Body of pancreas (tissue), 4 donors: ENCODE data around the gene VASH1. TPM values are rescaled to one million over a fixed set of nuclear protein-coding genes. Genes with fewer than 3 reads are reported as not detected.

Experiments used
- ATAC-seq: fragments of 150-250 bp; one replicate; pipeline ENCODE4 v1.9.1; 2016
- DNase-seq, 4 donors: peaks; one replicate each; pipeline ENCODE4 v3.0.0-alpha.2; 2019
- H3K27ac ChIP-seq, 4 donors: fragments of 200-600 bp; sonication (generic); 1 replicate in 3 of 4; 2 replicates in 1 of 4; pipeline versions ENCODE4 v1.5.1 to v1.6.1; 2016 to 2019; ENCODE audit warnings: mild to moderate bottlenecking in 1 of 4, mixed read lengths in 1 of 4, moderate library complexity in 1 of 4
- H3K27me3 ChIP-seq, 2 donors: fragments of 200-600 bp; sonication (generic); one replicate each; pipeline ENCODE4 v1.6.0; 2016; ENCODE audit warnings: mild to moderate bottlenecking in 1 of 2
- H3K36me3 ChIP-seq, 2 donors: fragments of 200-600 bp; sonication (generic); replicated peaks in 1 of 2; 2 replicates each; pipeline ENCODE4 v1.5.1; 2016; ENCODE audit warnings: low read depth in 2 of 2; ENCODE audit not compliant: insufficient read depth in 1 of 2
- H3K4me1 ChIP-seq: fragments of 200-600 bp; sonication (generic); one replicate; pipeline ENCODE4 v1.6.0; 2016
- H3K4me3 ChIP-seq, 2 donors: fragments of 200-600 bp; sonication (generic); 1 replicate in 1 of 2; 2 replicates in 1 of 2; pipeline ENCODE4 v1.5.1; 2016 to 2019
- H3K9me3 ChIP-seq, 3 donors: fragments of 200-600 bp; sonication (generic); 1 replicate in 2 of 3; 2 replicates in 1 of 3; pipeline ENCODE4 v1.5.1; 2016
- CTCF ChIP-seq, 7 experiments: fragments of 450-650 bp in 4 of 7; fragments of 200-600 bp in 3 of 7; sonication (generic) in 3 of 7; IDR thresholded peaks; one replicate each; pipeline ENCODE4 v1.5.1; 2016 to 2019; ENCODE audit warnings: antibody characterized with exemption in 7 of 7
- POLR2A ChIP-seq, 3 donors: fragments of 450-650 bp; IDR thresholded peaks; one replicate each; pipeline ENCODE4 v1.6.1; 2016; ENCODE audit warnings: antibody characterized with exemption in 3 of 3, mild to moderate bottlenecking in 2 of 3
- WGBS, 2 donors: methylation state at CpG; one replicate each; pipeline ENCODE4 v1.1.5; 2017; 5-methylcytosine and 5-hydroxymethylcytosine counted together
- intact Hi-C: fragments of 100-400 bp; cut with DNase I; formaldehyde crosslinking; loops from one replicate; pipeline ENCODE4 v1.15.1; 2023
- total RNA-seq, 2 donors: library from RNA; depleted of rRNA; stranded (reverse); fragments of >200 nt; gene quantifications; one replicate each; pipeline ENCODE4 v1.1.0, GENCODE V29; 2016

The VASH1 gene
- total RNA-seq, 2 donors from 2014 or later, result 3.1 to 5.9 TPM

- DNase-seq, result no peak
- no peaks in the 10 kb centered on the region for H3K4me1 ChIP-seq
- no peak overlapping the region for H3K4me3 ChIP-seq
- no peaks in the 10 kb centered on the region for H3K9me3 ChIP-seq
- H3K27me3 ChIP-seq, result no peaks in the 10 kb centered on the region
- no peak for ATAC-seq
- TF ChIP-seq CTCF (IDR thresholded peaks at IDR 0.05) (no peak), POLR2A (IDR thresholded peaks at IDR 0.05) (no peak)
- intact Hi-C loops, result no loop called here
- no peak overlapping the region for H3K27ac ChIP-seq
- H3K36me3 ChIP-seq, result no peaks in the 10 kb centered on the region
- 74 to 75% methylated on average over 7 of the region's 7 CpGs for WGBS, 2 donors
Measured at GRCh38 chr14:76753541-76754198, 7.6 kb upstream of the VASH1 start.

- Histone ChIP-seq H3K4me3 (no peak overlapping the region), H3K9me3 (no peaks in the 10 kb centered on the region), H3K27me3 (no peaks in the 10 kb centered on the region), H3K27ac (no peak overlapping the region), H3K36me3 (no peaks in the 10 kb centered on the region), H3K4me1 (no peaks in the 10 kb centered on the region)
- DNase-seq (no peak), ATAC-seq (no peak)
- WGBS, 2 donors, result 64 to 71% methylated on average over 7 of the region's 7 CpGs
- intact Hi-C loops, result no loop called here
- no peak for TF ChIP-seq CTCF (IDR thresholded peaks at IDR 0.05)
- no peak for TF ChIP-seq POLR2A (IDR thresholded peaks at IDR 0.05)
Measured at GRCh38 chr14:76754586-76754985, 6.7 kb upstream of the VASH1 start.

GRCh38 chr14:76755610-76756370 is 5.5 kb upstream of the VASH1 start:
- WGBS, 2 donors, result 58 to 82% methylated on average over 7 to 9 of the region's 9 CpGs

GRCh38 chr14:76756371-76756750 is 4.9 kb upstream of the VASH1 start:
- no peaks in the 10 kb centered on the region for H3K36me3 ChIP-seq
- H3K4me1 ChIP-seq, result peaks cover 7% of the 10 kb centered on the region
- no peaks in the 10 kb centered on the region for H3K27me3 ChIP-seq
- H3K9me3 ChIP-seq, result no peaks in the 10 kb centered on the region
- TF ChIP-seq CTCF (IDR thresholded peaks at IDR 0.05) (no peak), POLR2A (IDR thresholded peaks at IDR 0.05) (no peak)
- H3K4me3 ChIP-seq, result no peak overlapping the region
- DNase-seq (no peak), ATAC-seq (no peak)
- intact Hi-C loops, result no loop called here
- H3K27ac ChIP-seq, result no peak overlapping the region
- WGBS, 2 donors, result 65 to 71% methylated on average over 5 to 6 of the region's 6 CpGs

More at GRCh38 chr14:76755610-76756370, 5.5 kb upstream of the VASH1 start:
- Histone ChIP-seq H3K9me3 (no peaks in the 10 kb centered on the region), H3K36me3 (no peaks in the 10 kb centered on the region), H3K4me3 (no peak overlapping the region), H3K27me3 (no peaks in the 10 kb centered on the region), H3K27ac (no peak overlapping the region), H3K4me1 (peaks cover 1% of the 10 kb centered on the region)
- intact Hi-C loops, result no loop called here
- TF ChIP-seq CTCF (IDR thresholded peaks at IDR 0.05), result no peak
- no peak for TF ChIP-seq POLR2A (IDR thresholded peaks at IDR 0.05)
- no peak for DNase-seq
- no peak for ATAC-seq
